Adipocyte (in vitro differentiated cells): ENCODE measurements around the gene SLAMF1.
"Not testable (repeated sequence)": the region's sequence is repeated elsewhere in the genome, so short reads cannot be mapped to it uniquely, and the experiment has no call there.

Source experiments
- DNase-seq: peaks from one replicate; pipeline ENCODE4 v3.0.0-alpha.2; 2015; ENCODE audit warnings: low read depth
- H3K27me3 ChIP-seq: replicated peaks from 2 replicates; pipeline ENCODE4 v1.7.0; 2013; ENCODE audit warnings: mild to moderate bottlenecking, low read length, moderate library complexity; ENCODE audit not compliant: control insufficient read depth, insufficient read depth
- H3K36me3 ChIP-seq: 2 replicates; pipeline ENCODE4 v1.7.0; 2013; ENCODE audit warnings: low read length, mild to moderate bottlenecking, moderate library complexity; ENCODE audit not compliant: control insufficient read depth, insufficient read depth, severe bottlenecking
- H3K4me1 ChIP-seq: 2 replicates; pipeline ENCODE4 v1.7.0; 2013; ENCODE audit warnings: mild to moderate bottlenecking, low read length, moderate library complexity; ENCODE audit not compliant: control insufficient read depth, insufficient read depth
- H3K4me3 ChIP-seq: 2 replicates; pipeline ENCODE4 v1.7.0; 2013; ENCODE audit warnings: mild to moderate bottlenecking, low read length, moderate library complexity
- H3K9ac ChIP-seq: 2 replicates; pipeline ENCODE4 v1.7.0; 2013; ENCODE audit warnings: mild to moderate bottlenecking, low read length, moderate library complexity
- H3K9me3 ChIP-seq: 2 replicates; pipeline ENCODE4 v1.7.0; 2013; ENCODE audit warnings: mild to moderate bottlenecking, low read length, moderate library complexity; ENCODE audit not compliant: control insufficient read depth

Gene SLAMF1, protein sequence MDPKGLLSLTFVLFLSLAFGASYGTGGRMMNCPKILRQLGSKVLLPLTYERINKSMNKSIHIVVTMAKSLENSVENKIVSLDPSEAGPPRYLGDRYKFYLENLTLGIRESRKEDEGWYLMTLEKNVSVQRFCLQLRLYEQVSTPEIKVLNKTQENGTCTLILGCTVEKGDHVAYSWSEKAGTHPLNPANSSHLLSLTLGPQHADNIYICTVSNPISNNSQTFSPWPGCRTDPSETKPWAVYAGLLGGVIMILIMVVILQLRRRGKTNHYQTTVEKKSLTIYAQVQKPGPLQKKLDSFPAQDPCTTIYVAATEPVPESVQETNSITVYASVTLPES

DNA sequence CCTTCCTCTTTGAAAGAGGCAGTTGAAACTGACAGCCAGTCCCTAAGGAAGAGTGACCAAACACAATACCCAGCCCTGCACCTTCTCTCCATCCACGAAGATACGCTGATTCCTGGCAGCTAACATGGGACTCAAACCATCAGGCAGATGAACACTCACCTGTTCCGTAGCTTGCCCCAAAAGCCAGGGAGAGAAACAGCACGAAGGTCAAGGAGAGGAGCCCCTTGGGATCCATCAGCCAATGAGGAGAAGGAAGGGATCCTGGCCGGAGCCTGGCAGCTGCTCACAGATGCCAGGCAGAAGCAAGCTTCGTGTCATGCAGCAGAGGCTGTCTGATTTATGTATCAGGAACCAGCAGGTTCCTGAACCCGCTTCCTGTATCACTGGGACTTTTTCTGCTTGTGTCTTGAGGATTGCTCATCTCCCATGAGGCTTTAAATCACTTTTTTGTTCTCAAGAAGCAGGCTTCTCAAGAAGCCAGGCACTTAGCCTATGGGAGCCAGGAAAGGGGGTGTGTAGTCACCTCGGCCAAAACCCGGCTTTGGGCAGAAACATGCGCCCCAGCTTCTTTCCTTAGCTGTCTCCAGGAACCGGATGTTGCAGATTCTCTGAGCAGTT lies at the start of gene SLAMF1:
Gene SLAMF1 (minus strand): TSS at position 334 of the 618 bp plus-strand sequence. CDS start 99 bp downstream, at position 235.
- no peaks in the 10 kb centered on the region for H3K4me1 ChIP-seq
- H3K9ac ChIP-seq, result no peak within 1 kb of the TSS
- H3K9me3 ChIP-seq, result no peaks in the 10 kb centered on the region
- no peaks in the 10 kb centered on the region for H3K36me3 ChIP-seq
- no peak for DNase-seq
- H3K27me3 ChIP-seq, result peaks cover 13% of the 10 kb centered on the region
- no peak within 1 kb of the TSS for H3K4me3 ChIP-seq

DNA sequence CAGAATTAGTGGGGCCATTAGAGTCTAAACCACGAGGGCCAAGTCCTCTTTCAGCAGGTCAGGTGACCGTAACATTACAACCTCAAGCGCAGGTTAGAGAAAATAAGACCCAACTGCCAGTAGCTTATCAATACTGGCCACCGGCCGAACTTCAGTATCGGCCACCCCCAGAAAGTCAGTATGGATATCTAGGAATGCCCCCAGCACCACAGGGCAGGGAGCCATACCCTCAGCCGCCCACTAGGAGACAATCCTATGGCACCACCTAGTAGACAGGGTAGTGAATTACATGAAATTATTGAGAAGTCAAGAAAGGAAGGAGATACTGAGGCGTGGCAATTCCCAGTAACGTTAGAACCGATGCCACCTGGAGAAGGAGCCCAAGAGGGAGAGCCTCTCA lies 45.5 kb upstream of the SLAMF1 start:
- not testable (repeated sequence) for H3K4me1 ChIP-seq, DNase-seq, H3K27me3 ChIP-seq

DNA sequence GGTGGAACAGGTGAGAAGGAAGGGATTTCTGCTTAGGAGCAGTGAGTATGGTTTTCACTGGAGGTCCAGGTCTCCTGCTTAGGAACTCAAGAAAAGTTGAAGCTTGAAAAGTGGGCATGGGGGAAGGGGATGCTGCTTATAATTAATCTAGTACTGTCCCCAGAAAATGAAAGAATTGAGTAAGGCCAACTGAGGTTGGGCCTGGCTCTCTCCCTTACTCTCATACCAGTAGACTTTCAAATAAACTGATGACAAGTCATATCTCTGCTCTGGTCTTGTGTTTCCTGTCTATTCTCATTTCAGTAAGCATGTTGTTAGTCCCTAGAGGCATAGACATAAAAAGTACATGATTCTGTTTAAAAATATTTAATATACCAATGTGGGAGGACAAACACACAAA lies 38.4 kb upstream of the SLAMF1 start:
- Histone ChIP-seq H3K27me3 (peaks cover 14% of the 10 kb centered on the region), H3K36me3 (no peaks in the 10 kb centered on the region), H3K4me1 (no peaks in the 10 kb centered on the region), H3K9me3 (no peaks in the 10 kb centered on the region), H3K9ac (no peak overlapping the region), H3K4me3 (no peak overlapping the region)
- no peak for DNase-seq

More for the DNA sequence above, 45.5 kb upstream of the SLAMF1 start:
- H3K9ac ChIP-seq, H3K4me3 ChIP-seq, H3K9me3 ChIP-seq, H3K36me3 ChIP-seq: not testable (repeated sequence)

- H3K4me3 ChIP-seq, result no peak overlapping the region
- DNase-seq, result no peak
Measured at GRCh38 chr1:160682983-160683865, 36.4 kb upstream of the SLAMF1 start.

DNA sequence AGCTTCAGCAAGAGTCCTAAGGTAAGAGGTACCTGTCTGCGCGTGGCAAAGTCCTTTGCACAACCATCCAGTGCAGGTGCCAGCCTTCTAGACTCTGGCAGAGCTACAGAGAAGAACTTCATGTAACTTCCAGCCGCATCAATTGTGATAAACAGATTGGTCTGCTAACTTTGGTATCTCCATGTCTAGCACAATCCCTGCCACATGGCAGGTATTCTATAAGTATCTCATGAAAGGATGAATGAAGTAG lies 35.0 kb upstream of the SLAMF1 start:
- Histone ChIP-seq H3K4me3 (no peak overlapping the region), H3K4me1 (no peaks in the 10 kb centered on the region), H3K9me3 (no peaks in the 10 kb centered on the region), H3K27me3 (peaks cover 32% of the 10 kb centered on the region), H3K36me3 (no peaks in the 10 kb centered on the region), H3K9ac (no peak overlapping the region)
- no peak for DNase-seq

More at GRCh38 chr1:160682983-160683865, 36.4 kb upstream of the SLAMF1 start:
- Histone ChIP-seq H3K4me1 (no peaks in the 10 kb centered on the region), H3K9ac (no peak overlapping the region), H3K27me3 (peaks cover 24% of the 10 kb centered on the region), H3K9me3 (no peaks in the 10 kb centered on the region), H3K36me3 (no peaks in the 10 kb centered on the region)

GRCh38 chr1:160681066-160681890 lies 34.4 kb upstream of the SLAMF1 start:
- no peak overlapping the region for H3K4me3 ChIP-seq
- no peaks in the 10 kb centered on the region for H3K36me3 ChIP-seq
- H3K27me3 ChIP-seq, result peaks cover 32% of the 10 kb centered on the region
- H3K4me1 ChIP-seq, result no peaks in the 10 kb centered on the region
- peak; percentile 31 for DNase-seq
- H3K9ac ChIP-seq, result no peak overlapping the region
- no peaks in the 10 kb centered on the region for H3K9me3 ChIP-seq

DNA sequence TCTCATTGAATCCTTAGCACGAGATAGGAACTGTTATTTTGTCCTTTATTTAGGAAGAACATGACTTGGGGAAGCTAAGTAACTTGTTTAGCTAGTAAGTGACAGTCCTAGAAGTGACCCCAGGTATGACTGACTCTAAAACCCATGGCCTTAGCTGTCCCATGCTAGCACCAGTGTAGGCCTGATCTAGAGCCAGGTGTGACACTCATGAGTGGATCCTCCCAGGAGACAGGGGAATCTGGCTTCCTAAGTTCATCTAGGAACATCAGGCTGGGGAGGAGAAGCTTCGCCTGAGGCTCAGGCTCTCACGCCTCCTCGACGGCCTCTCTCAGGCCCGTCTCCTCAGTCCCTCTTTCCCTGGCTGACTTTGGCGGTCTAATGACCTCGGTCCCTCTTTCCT lies 33.6 kb upstream of the SLAMF1 start:
- Histone ChIP-seq H3K9me3 (no peaks in the 10 kb centered on the region), H3K36me3 (no peaks in the 10 kb centered on the region), H3K27me3 (peaks cover 32% of the 10 kb centered on the region), H3K4me3 (no peak overlapping the region), H3K4me1 (no peaks in the 10 kb centered on the region), H3K9ac (no peak overlapping the region)
- DNase-seq, result no peak

DNA sequence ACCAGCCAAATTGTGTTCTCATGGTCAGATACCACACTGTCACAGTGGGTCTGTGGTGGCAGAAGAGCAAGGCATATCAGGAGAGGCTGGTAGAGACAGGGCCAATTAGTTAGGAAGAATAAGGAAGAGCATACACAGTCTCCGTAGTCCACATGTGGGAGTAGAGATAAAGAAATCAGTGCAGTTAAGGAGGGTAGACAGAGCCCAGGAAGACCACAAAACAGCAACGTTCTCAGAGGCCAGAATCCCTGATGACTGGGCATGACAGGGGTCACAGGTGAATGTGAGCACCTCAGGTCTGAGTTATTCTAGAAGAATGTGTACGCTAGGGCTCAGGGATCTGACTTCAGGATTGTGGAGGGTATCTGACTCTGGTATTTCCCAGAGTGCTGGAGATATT lies 33.0 kb upstream of the SLAMF1 start:
- Histone ChIP-seq H3K36me3 (no peaks in the 10 kb centered on the region), H3K9ac (no peak overlapping the region), H3K27me3 (peaks cover 29% of the 10 kb centered on the region), H3K9me3 (no peaks in the 10 kb centered on the region), H3K4me3 (no peak overlapping the region), H3K4me1 (no peaks in the 10 kb centered on the region)
- no peak for DNase-seq

- DNase-seq, result no peak
- no peak overlapping the region for H3K4me3 ChIP-seq
- H3K9ac ChIP-seq, result no peak overlapping the region
Measured at GRCh38 chr1:160676869-160677597, 30.2 kb upstream of the SLAMF1 start.

DNA sequence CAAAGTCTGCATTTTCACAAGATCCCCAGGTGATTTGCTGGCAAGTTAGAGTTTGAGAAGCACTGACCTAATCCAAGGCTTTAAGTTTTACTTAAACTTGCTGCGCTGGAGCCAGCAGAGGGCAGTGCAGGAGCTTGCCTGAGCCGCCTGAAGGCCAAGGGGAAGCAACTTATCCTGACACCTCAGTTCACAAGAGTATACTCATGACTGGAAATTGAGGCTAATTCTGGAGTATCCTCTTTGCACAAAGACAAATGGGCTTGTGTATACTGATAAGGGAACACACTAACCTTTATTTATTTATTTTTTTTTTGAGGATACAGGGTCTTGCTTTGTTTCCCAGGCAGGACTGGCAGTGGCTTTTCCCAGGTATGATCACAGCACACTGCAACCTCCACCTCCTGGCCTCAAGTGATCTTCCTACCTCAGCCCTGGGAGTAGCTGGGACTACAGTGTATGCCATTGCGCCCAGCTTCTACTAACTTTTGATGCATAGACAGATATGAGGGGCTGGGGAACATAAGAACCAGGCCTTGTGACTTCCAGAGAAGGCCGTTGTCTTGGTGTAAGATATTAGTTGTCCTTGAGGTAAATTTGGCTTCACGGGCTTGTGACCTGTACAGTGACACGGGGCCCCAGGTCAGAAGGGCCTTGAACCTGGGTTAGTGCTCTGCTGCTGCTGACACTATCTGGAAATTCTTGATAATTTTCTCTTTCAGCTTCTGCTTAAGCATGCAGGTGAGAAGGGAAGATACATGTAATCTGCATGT lies 29.0 kb upstream of the SLAMF1 start:
- no peaks in the 10 kb centered on the region for H3K4me1 ChIP-seq
- no peak overlapping the region for H3K9ac ChIP-seq
- H3K4me3 ChIP-seq, result no peak overlapping the region
- no peaks in the 10 kb centered on the region for H3K36me3 ChIP-seq
- H3K9me3 ChIP-seq, result no peaks in the 10 kb centered on the region
- peaks cover 39% of the 10 kb centered on the region for H3K27me3 ChIP-seq
- DNase-seq, result peak; percentile 75

More at GRCh38 chr1:160676869-160677597, 30.2 kb upstream of the SLAMF1 start:
- H3K27me3 ChIP-seq, result peaks cover 43% of the 10 kb centered on the region
- no peaks in the 10 kb centered on the region for H3K9me3 ChIP-seq
- no peaks in the 10 kb centered on the region for H3K4me1 ChIP-seq
- H3K36me3 ChIP-seq, result no peaks in the 10 kb centered on the region
